RWPE1 (cell line): ENCODE measurements around the gene PLCB1.

Experiments
- CTCF ChIA-PET: fragments of 350-600 bp; sonication (Branson Sonifier 250); formaldehyde crosslinking; extraction: SDS; loops from one replicate; lab custom pipeline; 2021; lab: Yijun Ruan, JAX
- POLR2A ChIA-PET: fragments of 400-600 bp; formaldehyde crosslinking; extraction: SDS; loops from one replicate; lab custom pipeline; 2020; ENCODE audit warnings: antibody characterized with exemption; ENCODE audit not compliant: low non-redundant PET; lab: Yijun Ruan, JAX
- DNase-seq: peaks from one replicate; pipeline ENCODE4 v3.0.0; 2012; ENCODE audit warnings: low spot score
- H3K27ac ChIP-seq: fragments of 450-650 bp; 2 replicates; pipeline ENCODE4 v1.5.1; 2017
- CTCF ChIP-seq: fragments of 450-650 bp; conservative IDR thresholded peaks from 2 replicates; pipeline ENCODE4 v1.5.1; 2017; ENCODE audit warnings: low read depth, mild to moderate bottlenecking

Gene PLCB1

GRCh38 chr20:8388707-8389106 is 256.6 kb downstream of the PLCB1 start:
- no peak for DNase-seq
- ChIA-PET POLR2A (no interaction called here), CTCF (interaction anchor here (0.6 to 1.6 kb wide), 4 partner anchors 261 to 385 kb away, joined by 3 to 6 read pairs (median 4); no protein-coding TSS in a partner anchor)
- TF ChIP-seq CTCF = no peak
- no peak overlapping the region for H3K27ac ChIP-seq

DNA sequence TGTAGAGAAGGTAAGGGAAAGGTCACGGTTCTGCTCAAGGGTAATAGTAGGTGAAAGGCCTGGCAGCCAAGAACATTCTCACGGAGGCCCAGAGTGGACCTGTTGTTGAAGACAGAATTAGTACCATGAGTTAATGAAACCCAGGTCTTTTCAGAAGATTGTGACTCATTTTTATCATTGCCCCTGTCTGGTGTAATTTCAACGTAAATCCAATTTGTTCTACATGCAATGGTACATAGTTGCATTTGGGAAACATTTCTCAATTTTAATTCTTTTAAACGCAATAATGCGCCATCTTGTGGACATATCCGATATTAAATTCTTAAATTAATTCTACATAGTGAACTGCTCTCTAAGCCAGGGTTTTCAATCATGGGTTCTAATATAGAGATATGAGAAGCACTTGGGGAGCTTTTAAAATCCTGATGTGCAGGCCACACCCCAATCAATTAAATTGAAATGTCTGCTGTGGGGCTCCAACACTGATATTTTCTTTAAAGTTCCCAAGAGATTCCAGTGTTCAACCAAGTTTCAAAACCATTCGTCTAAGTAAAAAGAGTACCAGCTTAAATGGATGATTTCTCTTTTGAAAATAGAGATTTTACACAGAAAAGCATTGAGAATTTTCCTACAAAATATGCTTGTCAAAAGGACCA is 257.4 kb downstream of the PLCB1 start:
- DNase-seq = peak; percentile 18
- POLR2A ChIA-PET = no interaction called here
- CTCF ChIA-PET = interaction anchor here (0.6 to 1.6 kb wide), 4 partner anchors 262 to 346 kb away, joined by 3 to 6 read pairs (median 4); no protein-coding TSS in a partner anchor
- H3K27ac ChIP-seq = no peak overlapping the region
- TF ChIP-seq CTCF = peak; percentile 64

DNA sequence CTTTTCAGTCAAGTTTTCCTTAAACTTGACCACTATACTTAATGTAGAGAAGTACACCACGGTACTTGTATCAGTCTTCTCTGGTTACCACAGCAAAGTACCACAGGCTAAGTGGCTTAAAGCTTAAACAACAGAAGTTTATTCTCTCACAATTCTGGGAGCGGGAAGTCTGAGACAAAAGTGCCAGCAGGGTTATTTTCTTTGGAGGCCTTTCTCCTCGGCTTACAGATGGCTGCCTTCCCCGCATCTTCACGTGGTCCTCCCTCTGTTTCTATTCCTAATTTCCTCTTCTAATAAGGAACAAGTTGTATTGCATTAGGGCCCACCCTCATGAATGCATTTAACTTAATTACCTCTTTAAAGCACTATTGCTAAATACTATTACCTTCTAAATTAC is 258.0 kb downstream of the PLCB1 start:
- no peak for TF ChIP-seq CTCF
- CTCF ChIA-PET = interaction anchor here (0.6 to 1.3 kb wide), 3 partner anchors 15 to 347 kb away, joined by 3 to 4 read pairs (median 3); no protein-coding TSS in a partner anchor
- H3K27ac ChIP-seq = no peak overlapping the region
- no peak for DNase-seq
- POLR2A ChIA-PET = no interaction called here

GRCh38 chr20:8390500-8390899 is 258.4 kb downstream of the PLCB1 start:
- no peak for TF ChIP-seq CTCF
- no peak overlapping the region for H3K27ac ChIP-seq
- no peak for DNase-seq
- ChIA-PET CTCF (interaction anchor here (0.6 to 1.3 kb wide), 4 partner anchors 16 to 347 kb away, joined by 3 to 4 read pairs (median 3); no protein-coding TSS in a partner anchor), POLR2A (no interaction called here)

DNA sequence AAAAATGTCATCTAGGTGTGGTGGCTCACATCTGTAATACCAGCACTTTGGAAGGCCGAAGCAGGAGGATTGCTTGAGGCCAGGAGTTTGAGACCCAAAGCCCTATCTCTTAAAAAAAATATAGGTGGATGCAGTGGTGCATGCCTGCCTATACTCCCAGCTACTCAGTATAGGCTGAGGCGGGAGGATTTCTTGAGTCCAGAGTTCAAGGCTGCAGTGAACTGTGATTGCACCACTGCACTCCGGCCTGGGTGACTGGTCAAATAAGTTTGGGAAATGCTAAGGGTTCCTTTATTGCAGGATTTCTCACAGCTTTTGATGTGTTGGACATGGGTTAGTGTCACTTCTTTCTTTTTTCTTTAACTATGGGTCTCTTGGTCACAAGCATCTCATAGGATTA is 261.3 kb downstream of the PLCB1 start:
- DNase-seq = no peak
- POLR2A ChIA-PET = no interaction called here
- TF ChIP-seq CTCF = no peak
- H3K27ac ChIP-seq = no peak overlapping the region
- CTCF ChIA-PET = no interaction called here

- no peak for DNase-seq
- POLR2A ChIA-PET = no interaction called here
- no peak for TF ChIP-seq CTCF
- no peak overlapping the region for H3K27ac ChIP-seq
- CTCF ChIA-PET = no interaction called here
These were observed 262.4 kb downstream of the PLCB1 start for GRCh38 chr20:8394308-8394945.
